ENCODE data around the gene ARHGEF4.

DNA sequence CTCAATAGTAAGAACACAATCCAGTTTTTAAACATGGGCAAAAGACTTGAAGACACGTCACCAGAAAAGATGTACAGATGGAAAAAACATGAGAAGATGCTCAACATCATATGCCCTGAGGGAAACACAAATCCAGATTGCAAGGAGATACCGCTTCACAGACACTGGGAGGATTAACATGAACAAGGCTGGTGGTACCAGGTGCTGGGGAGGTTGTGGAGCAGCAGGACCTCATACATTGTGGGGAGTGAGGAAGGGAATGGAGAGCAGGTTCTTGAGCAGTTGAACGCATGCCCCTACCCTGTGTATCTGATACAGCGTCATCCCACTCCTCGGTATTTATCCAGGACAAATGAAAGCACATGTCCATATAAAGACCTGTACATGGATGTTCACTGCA lies 72.1 kb downstream of the ARHGEF4 start:
- TF ChIP-seq EZH2phosphoT487 (IDR thresholded peaks at IDR 0.05; ENCODE audit: borderline replicate concordance) (no peak), CTCF (IDR thresholded peaks at IDR 0.05 in 2 of 3, conservative IDR thresholded peaks at IDR 0.05 in 1 of 3; ENCODE audit: borderline replicate concordance in 1 of 3, insufficient read depth in 1 of 3, low read depth in 2 of 3, low read length in 2 of 3) (no peak), EGR1 (IDR thresholded peaks at IDR 0.05; ENCODE audit: low read depth) (no peak), MAX (IDR thresholded peaks at IDR 0.05) (no peak), POLR2A (IDR thresholded peaks at IDR 0.05; ENCODE audit: borderline replicate concordance, extremely low read depth, insufficient read depth, insufficient read length) (no peak), ZNF274 (IDR thresholded peaks at IDR 0.05; ENCODE audit: low read depth, low read length) (no peak), ZFX (IDR thresholded peaks at IDR 0.05) (no peak)

Measured in HCT116 (cell line).